Anterior cingulate cortex (tissue), 58 donors: ENCODE results near the gene GPX2.

Source experiments
- DNase-seq, 58 donors: peaks; one replicate each; lab custom pipeline; 2025; lab: John Stamatoyannopoulos, UW

GPX2 gene

GRCh38 chr14:64963611-64964010 is 21.1 kb upstream of the GPX2 start:
- DNase-seq, result no peak

GRCh38 chr14:64960762-64961276 is 18.3 kb upstream of the GPX2 start:
- peak in 1 of 58 donors; percentile 13 for DNase-seq

- no peak for DNase-seq
These were observed 16.2 kb upstream of the GPX2 start for GRCh38 chr14:64958743-64959142.

- no peak for DNase-seq
These were observed 15.7 kb upstream of the GPX2 start for GRCh38 chr14:64958201-64958600.

GRCh38 chr14:64956697-64957406 is 14.3 kb upstream of the GPX2 start:
- DNase-seq, result no peak

- no peak for DNase-seq
These were observed 12.8 kb upstream of the GPX2 start for GRCh38 chr14:64955297-64955696.

- no peak for DNase-seq
These were observed 12.1 kb upstream of the GPX2 start for GRCh38 chr14:64954491-64955240.

- peak in 3 of 58 donors; percentile 9 to 68 (median 66) for DNase-seq
These were observed 11.1 kb upstream of the GPX2 start for GRCh38 chr14:64953661-64954060.

GRCh38 chr14:64953310-64953654 is 10.7 kb upstream of the GPX2 start:
- DNase-seq, result peak in 2 of 58 donors; percentile 50

- peak in 1 of 58 donors; percentile 23 for DNase-seq
These were observed 10.2 kb upstream of the GPX2 start for GRCh38 chr14:64952598-64953309.

GRCh38 chr14:64951724-64952123 is 9.2 kb upstream of the GPX2 start:
- no peak for DNase-seq

- no peak for DNase-seq
These were observed 8.7 kb upstream of the GPX2 start for GRCh38 chr14:64951291-64951690.

GRCh38 chr14:64950889-64951288 is 8.3 kb upstream of the GPX2 start:
- DNase-seq, result peak in 8 of 58 donors; percentile 25 to 56 (median 30)

- DNase-seq, result no peak
These were observed 6.2 kb upstream of the GPX2 start for GRCh38 chr14:64948612-64949210.

GRCh38 chr14:64947710-64948611 is 5.4 kb upstream of the GPX2 start:
- DNase-seq, result peak in 1 of 58 donors; percentile 26

- DNase-seq, result no peak
These were observed 3.9 kb upstream of the GPX2 start for GRCh38 chr14:64946310-64947045.

GRCh38 chr14:64945431-64946178 is 3.1 kb upstream of the GPX2 start:
- DNase-seq, result no peak

GRCh38 chr14:64944861-64945260 is 2.3 kb upstream of the GPX2 start:
- no peak for DNase-seq
